ENCODE data around the gene SELPLG.
"Not testable (repeated sequence)": the region's sequence is repeated elsewhere in the genome, so short reads cannot be mapped to it uniquely, and the experiment has no call there.

Gene SELPLG

DNA sequence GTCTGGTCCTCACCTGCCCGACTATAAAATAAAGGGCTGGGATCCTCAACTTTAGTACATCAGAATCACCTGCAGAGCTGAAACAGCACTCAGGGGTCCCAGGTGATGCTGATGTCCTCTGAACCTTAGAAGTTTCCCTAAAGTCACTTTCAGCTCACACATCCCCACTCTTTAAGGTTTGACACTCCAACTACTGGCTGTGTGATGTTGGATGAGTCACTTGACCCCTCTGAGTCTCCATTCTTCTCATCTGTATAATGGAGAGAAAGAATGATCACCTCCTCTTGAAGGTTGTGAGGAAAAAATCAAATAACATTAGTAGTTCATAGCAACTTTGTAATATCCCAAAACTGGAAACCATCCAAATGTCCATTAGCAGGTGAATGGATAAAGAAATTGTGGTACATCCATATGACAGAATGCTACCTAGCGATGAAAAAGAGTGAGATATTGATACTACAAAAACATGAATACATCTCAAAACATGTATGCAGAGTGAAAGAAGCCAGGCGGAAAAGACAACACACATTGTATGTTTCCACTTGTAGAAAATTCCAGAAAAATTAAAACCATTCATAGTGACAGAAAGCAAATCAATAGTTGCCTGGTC, 49.1 kb downstream of the SELPLG start:
- no peak for DNase-seq

DNA sequence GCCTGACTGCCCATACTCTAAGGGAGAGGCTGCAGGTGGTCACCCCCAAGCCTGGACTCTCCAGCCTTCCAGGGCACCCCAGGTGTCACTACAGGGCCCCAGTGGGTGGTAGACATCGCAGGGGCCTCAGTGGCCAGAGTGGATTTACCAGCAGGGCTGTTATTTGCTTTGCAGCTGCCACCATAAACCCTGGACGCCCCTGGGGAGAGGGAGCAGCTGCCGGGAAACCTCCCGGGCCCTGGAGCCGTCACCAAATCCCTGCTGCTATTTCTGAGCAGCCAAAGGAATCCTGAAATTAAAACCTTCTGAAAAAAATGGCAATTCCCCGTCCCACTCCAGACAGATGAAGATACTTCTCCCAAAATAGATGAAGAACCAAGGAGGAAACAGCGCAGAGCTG, 49.7 kb downstream of the SELPLG start:
- no peak for DNase-seq

DNA sequence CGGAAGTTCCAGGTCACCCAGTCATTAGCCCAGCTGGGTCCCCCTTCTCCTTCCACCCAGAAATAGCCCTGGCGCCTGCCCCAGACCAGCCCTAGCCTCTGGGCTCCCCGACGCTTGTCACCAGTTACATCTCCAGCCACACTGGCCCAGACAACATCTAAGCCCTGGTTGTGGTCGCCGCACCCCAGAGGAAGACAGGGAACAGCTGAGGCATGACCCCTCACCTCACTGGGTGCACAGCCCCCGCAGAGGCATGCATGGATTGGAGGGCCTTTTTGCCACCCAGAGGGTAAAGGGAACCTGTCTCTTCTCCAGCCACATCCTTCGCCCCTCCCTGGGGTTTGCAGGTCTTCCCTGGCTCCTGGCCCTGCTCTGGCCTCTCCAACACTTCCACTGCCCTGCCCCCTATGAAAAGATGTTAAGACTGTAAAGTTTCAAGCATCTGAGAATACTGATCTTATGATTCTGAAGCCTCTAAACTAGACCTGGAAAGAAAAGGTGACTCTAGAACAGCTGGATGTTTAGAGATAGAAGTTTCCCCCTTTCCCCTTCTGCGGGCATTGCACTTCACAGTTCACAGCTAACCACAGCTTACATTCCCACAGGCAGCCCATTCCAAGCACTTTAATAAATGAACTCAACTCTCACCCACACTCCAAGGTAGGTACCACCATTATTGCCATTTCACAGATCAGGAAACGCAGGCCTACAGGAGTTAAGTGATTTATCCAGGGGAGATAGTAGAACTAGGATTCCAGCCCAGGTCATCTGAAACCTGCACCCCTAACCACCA, 50.5 kb downstream of the SELPLG start:
- DNase-seq: no peak

DNA sequence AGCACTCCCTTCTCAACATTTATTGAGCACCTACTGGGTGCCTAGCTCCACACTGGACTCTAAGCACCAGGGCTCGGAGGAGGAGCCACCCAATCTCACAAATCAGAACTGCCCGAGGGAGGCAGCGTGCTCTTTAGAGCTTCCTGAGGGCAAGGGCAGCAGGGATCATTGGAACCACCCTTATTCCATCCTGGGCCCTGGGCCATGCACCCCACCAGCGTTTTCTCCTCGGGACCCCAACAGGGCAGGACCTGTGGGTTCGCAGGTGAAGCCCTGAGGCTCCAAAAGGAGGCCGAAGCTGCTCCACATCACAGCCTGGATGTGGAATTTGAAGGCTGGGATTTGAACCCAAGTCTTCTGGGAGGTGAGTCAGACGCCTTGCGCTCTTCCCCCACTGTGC, 51.2 kb downstream of the SELPLG start:
- DNase-seq: no peak

DNA sequence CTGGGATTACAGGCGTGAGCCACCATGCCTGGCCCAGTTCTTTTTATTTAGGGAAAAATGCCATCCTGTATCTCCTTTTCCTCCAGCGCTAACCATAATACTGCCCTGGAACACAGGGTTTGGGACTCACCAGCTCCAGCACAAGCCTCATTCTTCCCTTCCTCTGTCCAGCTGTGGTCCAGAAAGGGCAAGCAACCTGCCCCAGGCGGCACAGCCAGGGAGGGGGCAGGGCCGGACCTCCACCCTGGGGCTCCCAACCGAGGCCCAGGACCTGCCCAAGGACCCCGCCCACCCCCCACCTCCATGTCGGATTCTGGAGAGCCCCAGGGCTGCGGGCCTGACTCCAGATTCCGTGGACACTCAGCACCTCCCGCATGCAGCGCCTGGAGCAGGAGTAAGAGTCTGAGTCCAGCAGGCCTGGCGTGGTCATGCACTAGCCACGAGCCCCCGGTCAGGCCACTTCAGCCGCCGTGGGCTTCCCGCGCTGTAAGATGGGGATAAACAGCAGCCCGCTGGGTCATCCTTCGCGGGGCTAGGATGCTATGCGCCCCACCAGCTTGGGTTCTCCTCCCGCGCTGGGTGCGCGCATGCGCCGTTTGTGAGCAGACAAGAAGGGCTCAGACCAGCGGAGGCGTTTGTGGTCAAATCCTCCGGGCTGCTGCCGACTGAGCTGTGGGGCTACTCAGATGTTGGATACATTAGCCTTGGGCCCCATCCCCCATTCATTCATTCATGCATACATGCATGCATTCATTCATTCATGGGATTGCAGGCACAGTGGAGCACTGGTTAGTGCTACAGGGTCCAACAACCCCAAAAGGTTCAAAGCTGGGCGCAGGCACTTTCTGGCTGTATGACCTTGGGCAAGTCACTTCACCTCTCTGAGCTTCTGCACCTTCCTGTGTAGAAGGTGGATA, 52.1 kb downstream of the SELPLG start:
- DNase-seq: no peak

DNA sequence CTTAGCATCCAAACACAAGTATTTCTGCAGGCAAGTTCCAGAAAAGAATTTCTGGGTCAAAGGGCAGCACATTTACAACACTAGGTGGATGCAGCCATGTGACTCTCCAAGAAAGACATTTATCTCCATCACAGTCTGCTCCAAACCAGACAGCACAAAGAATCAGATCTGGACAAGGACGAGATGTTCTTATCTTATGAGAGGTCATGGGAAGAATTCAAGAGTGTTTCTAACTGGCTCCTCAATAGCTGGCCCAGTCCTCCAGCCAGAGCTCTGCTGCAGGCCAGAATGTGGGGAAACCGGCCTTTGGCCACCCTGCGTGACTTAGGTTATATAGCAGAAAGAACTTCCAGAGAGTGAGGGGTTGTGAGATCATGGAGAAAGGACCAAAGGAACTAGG, 53.2 kb downstream of the SELPLG start:
- no peak for DNase-seq

DNA sequence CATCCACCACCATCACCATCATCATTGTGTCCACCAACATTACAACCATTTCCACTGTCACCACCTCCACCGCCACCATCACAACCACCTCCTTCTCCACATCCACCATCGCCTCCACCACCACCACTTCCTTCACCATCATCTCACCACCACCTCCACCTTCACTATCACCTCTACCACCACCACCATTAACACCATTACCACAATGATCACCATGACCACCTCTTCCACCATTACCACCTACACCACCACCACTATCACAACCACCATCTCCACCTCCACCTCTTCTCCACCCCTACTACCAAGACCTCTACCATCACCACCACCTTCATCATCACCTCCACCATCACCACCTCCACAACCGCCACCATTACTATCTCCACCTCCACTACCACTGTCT, 54.9 kb downstream of the SELPLG start:
- no peak for DNase-seq

DNA sequence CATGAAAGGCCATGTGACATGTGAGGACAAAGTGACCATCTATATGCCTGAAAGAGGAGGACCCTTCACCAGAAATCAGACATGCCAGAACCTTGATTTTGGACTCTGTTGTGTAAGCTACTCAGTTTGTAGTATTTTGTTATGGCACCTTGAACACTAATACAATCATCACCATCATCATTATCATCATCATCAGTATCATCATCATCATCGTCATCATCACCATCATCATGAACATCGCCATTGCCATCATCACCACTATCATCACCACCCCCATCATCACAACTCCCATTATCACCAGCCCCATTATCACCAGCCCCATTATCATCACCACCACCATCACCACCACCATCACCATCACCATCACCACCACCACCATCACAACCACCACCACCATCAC, 55.4 kb downstream of the SELPLG start:
- DNase-seq: no peak

DNA sequence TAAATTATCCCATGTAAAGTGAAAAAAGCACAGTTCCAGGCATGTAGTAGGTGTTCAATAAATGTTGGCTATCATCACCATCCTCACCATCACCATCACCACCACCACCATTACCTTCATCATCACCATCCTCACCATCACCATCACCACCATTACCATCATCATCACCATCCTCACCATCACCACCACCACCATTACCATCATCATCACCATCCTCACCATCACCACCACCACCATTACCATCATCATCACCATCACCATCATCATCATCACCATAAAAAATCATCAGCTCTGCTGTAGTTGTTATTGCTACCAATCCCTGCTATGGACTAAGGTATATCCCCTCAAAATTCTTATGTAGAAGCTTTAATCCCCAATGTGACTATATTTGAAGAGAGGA, 56.2 kb downstream of the SELPLG start:
- DNase-seq: no peak

DNA sequence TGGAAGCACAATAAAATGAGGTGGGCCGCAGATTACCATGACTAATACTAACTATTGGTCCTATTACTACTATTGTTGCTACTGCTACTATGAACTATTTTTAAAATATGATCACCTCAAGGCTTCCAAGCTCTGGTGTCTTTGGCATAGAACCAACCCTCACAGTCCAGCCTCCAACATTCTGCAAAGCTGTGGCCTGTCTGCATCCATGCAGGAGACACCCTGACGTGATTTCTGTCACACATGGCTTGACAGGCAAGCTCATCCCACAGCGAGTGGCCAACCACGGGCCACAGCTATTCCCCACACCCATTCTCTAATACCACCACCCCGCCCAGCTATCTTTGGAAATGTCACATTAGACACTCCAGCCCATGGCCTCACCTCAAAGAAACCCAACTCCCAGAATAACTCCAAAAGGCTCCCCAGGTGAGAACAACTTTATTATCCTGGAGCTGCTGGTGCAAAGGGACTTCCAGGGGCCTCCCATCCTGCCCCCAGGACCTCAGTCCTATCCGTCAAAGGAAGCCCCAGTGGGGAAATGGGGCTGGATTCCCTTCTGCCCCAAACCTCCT, 56.9 kb downstream of the SELPLG start:
- DNase-seq: no peak

DNA sequence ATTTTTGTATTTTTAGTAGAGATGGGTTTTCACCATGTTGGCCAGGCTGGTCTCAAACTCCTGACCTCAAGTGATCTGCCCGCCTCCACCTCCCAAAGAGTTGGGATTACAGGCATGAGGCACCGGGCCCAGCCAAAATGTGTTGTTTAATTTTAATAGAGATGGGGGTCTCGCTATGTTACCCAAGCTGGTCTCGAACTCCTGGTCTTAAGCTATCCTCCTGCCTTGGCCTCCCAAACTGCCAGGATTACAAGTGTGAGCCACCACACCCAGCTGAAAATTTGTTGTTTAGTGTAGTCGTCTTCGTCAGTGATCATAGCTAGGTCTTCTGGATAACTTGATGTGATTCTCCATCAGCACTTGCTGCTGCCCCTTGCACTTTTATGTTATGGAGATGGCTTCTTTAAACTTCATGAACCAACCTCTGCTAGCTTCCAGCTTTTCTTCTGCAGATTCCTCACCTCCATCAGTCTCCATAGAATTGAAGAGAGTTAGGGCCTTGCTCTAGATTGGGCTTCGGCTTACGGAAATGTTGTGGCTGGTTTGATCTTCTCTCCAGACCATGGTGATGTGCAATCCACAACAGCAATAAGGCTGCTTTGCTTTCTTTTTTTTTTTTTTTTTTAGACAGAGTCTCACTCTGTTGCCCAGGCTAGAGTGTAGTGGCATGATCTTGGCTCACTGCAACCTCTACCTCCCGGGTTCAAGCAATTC, 58.3 kb downstream of the SELPLG start:
- DNase-seq: no peak

DNA sequence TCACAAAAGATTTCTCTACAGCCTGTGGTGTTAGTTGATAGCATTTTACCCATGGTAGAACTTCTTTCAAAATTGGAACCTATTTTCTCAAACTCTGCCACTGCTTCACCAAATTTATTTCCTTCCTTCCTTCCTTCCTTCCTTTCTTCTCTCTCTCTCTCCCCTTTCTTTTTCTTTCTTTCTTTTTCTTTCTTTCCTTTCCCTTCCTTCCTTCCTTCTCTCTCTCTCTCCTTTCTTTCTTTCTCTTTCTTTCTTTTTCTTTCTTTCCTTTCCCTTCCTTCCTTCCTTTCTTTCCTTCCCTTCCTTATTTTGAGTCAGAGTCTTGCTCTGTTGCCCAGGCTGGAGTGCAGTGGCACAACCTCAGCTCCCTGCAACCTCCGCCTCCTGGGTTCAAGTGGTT, 59.4 kb downstream of the SELPLG start:
- not testable (repeated sequence) for DNase-seq

DNA sequence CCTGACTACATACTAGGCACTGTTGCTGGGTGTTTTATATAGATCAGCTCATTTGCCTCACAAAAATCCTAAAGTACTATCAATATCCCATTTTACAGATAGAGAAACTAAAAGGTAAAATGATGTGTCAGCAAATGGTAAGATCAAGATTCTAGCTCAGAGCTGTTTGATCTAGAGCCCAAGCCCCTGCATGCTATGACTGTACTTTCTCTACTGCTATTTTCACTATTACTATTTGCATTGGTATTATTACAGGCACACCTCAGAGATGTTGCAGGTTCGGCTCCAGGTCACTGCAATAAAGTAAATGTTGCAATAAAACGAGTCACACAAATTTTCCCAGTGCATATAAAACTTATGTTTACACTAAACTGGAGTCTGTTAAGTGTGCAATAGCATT, 60.4 kb downstream of the SELPLG start:
- DNase-seq: no peak

DNA sequence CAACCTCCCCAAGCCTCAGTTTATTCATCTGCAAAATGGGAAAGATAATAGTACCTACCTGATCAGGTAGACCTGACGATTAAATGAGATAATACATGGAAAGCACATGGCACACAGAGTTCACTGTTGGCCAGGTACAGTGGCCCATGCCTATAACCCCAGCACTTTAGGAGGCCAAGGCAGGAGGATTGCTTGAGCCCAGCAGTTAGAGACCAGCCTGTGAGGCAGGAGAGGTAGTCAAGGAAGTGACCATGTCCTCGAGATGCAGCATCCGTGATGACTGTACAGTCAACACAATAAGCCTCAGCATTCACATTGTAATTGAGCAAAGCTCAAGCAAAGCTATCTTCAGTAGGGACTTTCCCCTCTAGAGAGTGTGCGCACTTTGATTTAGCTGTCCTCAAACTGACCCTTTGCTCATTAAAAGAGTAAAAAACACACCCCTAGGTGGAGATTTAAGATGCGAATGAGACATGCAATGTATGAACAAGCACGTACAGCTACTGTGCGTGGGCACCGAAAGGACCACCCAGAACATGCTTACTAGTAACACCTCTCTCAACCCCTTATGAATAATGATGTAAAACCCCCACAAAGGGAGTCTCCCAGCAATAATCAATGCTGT, 61.4 kb downstream of the SELPLG start:
- no peak for DNase-seq

All from NCI-H510A (cell line).